ENCODE measurements around the gene ZNF735. TPM values are rescaled to one million over a fixed set of nuclear protein-coding genes. Genes with fewer than 3 reads are reported as not detected.
"Not testable (repeated sequence)": the region's sequence is repeated elsewhere in the genome, so short reads cannot be mapped to it uniquely, and the experiment has no call there.

ZNF735 gene
- total and polyA plus RNA-seq, 2 donors from 2014 or later = not detected

GRCh38 chr7:64187408-64187807 is 19.6 kb upstream of the ZNF735 start:
- Histone ChIP-seq H3K36me3 (ENCODE audit: control insufficient read depth in 2 of 3, insufficient read depth in 3 of 3, low read length in 3 of 3) (no peaks in the 10 kb centered on the region), H3K4me3 (ENCODE audit: low read length in 3 of 3) (no peak overlapping the region), H3K27me3 (ENCODE audit: control insufficient read depth, insufficient read depth, low read length) (no peaks in the 10 kb centered on the region), H3K9ac (ENCODE audit: low read length in 3 of 3) (no peak overlapping the region), H3K27ac (ENCODE audit: low read depth in 2 of 2, low read length in 2 of 2) (no peak overlapping the region), H3K4me1 (ENCODE audit: control insufficient read depth in 2 of 3, insufficient read depth in 2 of 3, low read depth in 1 of 3, low read length in 3 of 3) (no peaks in the 10 kb centered on the region), H3K9me3 (ENCODE audit: control insufficient read depth in 2 of 3, insufficient read depth in 1 of 3, low read length in 3 of 3) (no peaks in the 10 kb centered on the region)
- FAIRE-seq = no peak
- TF ChIP-seq, protein P1, sequence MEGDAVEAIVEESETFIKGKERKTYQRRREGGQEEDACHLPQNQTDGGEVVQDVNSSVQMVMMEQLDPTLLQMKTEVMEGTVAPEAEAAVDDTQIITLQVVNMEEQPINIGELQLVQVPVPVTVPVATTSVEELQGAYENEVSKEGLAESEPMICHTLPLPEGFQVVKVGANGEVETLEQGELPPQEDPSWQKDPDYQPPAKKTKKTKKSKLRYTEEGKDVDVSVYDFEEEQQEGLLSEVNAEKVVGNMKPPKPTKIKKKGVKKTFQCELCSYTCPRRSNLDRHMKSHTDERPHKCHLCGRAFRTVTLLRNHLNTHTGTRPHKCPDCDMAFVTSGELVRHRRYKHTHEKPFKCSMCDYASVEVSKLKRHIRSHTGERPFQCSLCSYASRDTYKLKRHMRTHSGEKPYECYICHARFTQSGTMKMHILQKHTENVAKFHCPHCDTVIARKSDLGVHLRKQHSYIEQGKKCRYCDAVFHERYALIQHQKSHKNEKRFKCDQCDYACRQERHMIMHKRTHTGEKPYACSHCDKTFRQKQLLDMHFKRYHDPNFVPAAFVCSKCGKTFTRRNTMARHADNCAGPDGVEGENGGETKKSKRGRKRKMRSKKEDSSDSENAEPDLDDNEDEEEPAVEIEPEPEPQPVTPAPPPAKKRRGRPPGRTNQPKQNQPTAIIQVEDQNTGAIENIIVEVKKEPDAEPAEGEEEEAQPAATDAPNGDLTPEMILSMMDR (IDR thresholded peaks at IDR 0.05; ENCODE audit: borderline replicate concordance, extremely low read depth, insufficient read depth) = no peak
- intact Hi-C loops (cut with DNase I) = no loop called here
- DNase-seq = peak in 1 of 5 donors; percentile 59

DNA sequence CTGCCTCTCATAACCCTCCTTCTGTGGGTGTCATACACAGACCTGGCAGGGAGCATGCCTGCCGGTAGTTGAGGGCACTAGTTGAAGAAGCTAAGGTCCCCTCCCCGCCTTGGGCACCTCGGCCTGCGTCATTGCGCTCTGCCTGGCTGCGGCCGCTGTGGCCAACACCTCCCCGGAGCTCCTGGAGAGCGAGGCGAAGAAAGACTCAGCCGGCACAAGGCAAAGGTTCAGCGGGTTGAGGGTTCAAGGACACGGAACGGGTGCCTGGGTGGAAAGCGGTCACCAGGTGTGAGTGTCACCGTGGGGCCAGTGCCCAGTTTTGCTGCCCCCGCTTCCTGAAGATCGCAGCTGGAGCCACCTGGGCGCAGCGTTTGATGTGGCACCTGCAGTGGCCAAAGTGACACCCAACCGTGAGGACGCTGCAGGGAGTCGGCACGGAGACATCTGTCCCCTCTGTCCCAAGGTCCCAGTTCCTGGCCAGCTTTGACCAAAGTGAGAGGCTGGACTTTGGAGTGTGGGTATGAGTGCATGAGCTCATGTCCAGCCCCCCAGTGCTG is 14.8 kb upstream of the ZNF735 start:
- intact Hi-C loops (cut with DNase I) = no loop called here
- no peak overlapping the region for H3K4me3 ChIP-seq (ENCODE audit: low read length in 3 of 3)
- H3K9ac ChIP-seq (ENCODE audit: low read length in 3 of 3) = no peak overlapping the region
- no peaks in the 10 kb centered on the region for H3K9me3 ChIP-seq (ENCODE audit: control insufficient read depth in 2 of 3, insufficient read depth in 1 of 3, low read length in 3 of 3)
- no peak overlapping the region for H3K27ac ChIP-seq (ENCODE audit: low read depth in 2 of 2, low read length in 2 of 2)
- no peaks in the 10 kb centered on the region for H3K36me3 ChIP-seq (ENCODE audit: control insufficient read depth in 2 of 3, insufficient read depth in 3 of 3, low read length in 3 of 3)
- no peaks in the 10 kb centered on the region for H3K4me1 ChIP-seq (ENCODE audit: control insufficient read depth in 2 of 3, insufficient read depth in 2 of 3, low read depth in 1 of 3, low read length in 3 of 3)
- FAIRE-seq = no peak
- peak in 1 of 5 donors; percentile 64 for DNase-seq
- no peaks in the 10 kb centered on the region for H3K27me3 ChIP-seq (ENCODE audit: control insufficient read depth, insufficient read depth, low read length)
- TF ChIP-seq, protein P1 (IDR thresholded peaks at IDR 0.05; ENCODE audit: borderline replicate concordance, extremely low read depth, insufficient read depth) = no peak

GRCh38 chr7:64192775-64193174 is 14.2 kb upstream of the ZNF735 start:
- no peak for DNase-seq
- Histone ChIP-seq H3K4me3 (ENCODE audit: low read length in 3 of 3) (no peak overlapping the region), H3K27ac (ENCODE audit: low read depth in 2 of 2, low read length in 2 of 2) (no peak overlapping the region), H3K9me3 (ENCODE audit: control insufficient read depth in 2 of 3, insufficient read depth in 1 of 3, low read length in 3 of 3) (no peaks in the 10 kb centered on the region), H3K9ac (ENCODE audit: low read length in 3 of 3) (no peak overlapping the region), H3K4me1 (ENCODE audit: control insufficient read depth in 2 of 3, insufficient read depth in 2 of 3, low read depth in 1 of 3, low read length in 3 of 3) (no peaks in the 10 kb centered on the region), H3K36me3 (ENCODE audit: control insufficient read depth in 2 of 3, insufficient read depth in 3 of 3, low read length in 3 of 3) (no peaks in the 10 kb centered on the region), H3K27me3 (ENCODE audit: control insufficient read depth, insufficient read depth, low read length) (no peaks in the 10 kb centered on the region)
- intact Hi-C loops (cut with DNase I) = no loop called here
- TF ChIP-seq, protein P1 (IDR thresholded peaks at IDR 0.05; ENCODE audit: borderline replicate concordance, extremely low read depth, insufficient read depth) = no peak
- no peak for FAIRE-seq

GRCh38 chr7:64219710-64220298 is 12.8 kb downstream of the ZNF735 start:
- H3K27ac ChIP-seq (ENCODE audit: low read depth in 2 of 2, low read length in 2 of 2); DNase-seq; intact Hi-C loops (cut with DNase I); H3K36me3 ChIP-seq (ENCODE audit: control insufficient read depth in 2 of 3, insufficient read depth in 3 of 3, low read length in 3 of 3); H3K4me3 ChIP-seq (ENCODE audit: low read length in 3 of 3); H3K9ac ChIP-seq (ENCODE audit: low read length in 3 of 3); FAIRE-seq; H3K27me3 ChIP-seq (ENCODE audit: control insufficient read depth, insufficient read depth, low read length); H3K4me1 ChIP-seq (ENCODE audit: control insufficient read depth in 2 of 3, insufficient read depth in 2 of 3, low read depth in 1 of 3, low read length in 3 of 3): not testable (repeated sequence)
- H3K9me3 ChIP-seq (ENCODE audit: control insufficient read depth in 2 of 3, insufficient read depth in 1 of 3, low read length in 3 of 3) = peaks cover 0 to 28% (median 3%) of the 10 kb centered on the region in 3 donors

Measured in kidney (tissue), 14 donors.